H1 (cell line): ENCODE data around the gene TMEM183A. TPM values are rescaled to one million over a fixed set of nuclear protein-coding genes. Genes with fewer than 3 reads are reported as not detected.

Experiments
- CTCF ChIA-PET: fragments of 300-600 bp; sonication (Branson Sonifier 250); formaldehyde crosslinking; loops from one replicate; lab custom pipeline; 2021; ENCODE audit not compliant: partially characterized antibody; lab: Charles Lee
- POLR2A ChIA-PET: fragments of 300-600 bp; sonication (Branson Sonifier 250); formaldehyde crosslinking; loops from one replicate; lab custom pipeline; 2021; ENCODE audit warnings: inconsistent platforms; ENCODE audit not compliant: partially characterized antibody; lab: Charles Lee
- DNase-seq, 2 experiments: peaks; one replicate each; pipeline versions ENCODE4 v3.0.0 to v3.0.0-alpha.2; 2010 to 2022; ENCODE audit warnings: low spot score in 2 of 2, low read depth in 1 of 2, mixed read lengths in 1 of 2
- FAIRE-seq: peaks from 2 replicates; lab custom pipeline; 2011; peaks lifted over from hg19 to GRCh38; lab: Jason Lieb, UNC
- H2AFZ ChIP-seq: 2 replicates; pipeline ENCODE4 v1.8.1; 2012; ENCODE audit warnings: low read length, inconsistent platforms
- H2AK5ac ChIP-seq: 2 replicates; pipeline ENCODE4 v1.6.1; 2013; ENCODE audit warnings: low read depth, low read length
- H2BK120ac ChIP-seq: replicated peaks from 2 replicates; pipeline ENCODE3; 2013; ENCODE audit warnings: low read depth, low read length, inconsistent platforms
- H2BK12ac ChIP-seq: 2 replicates; pipeline ENCODE4 v1.6.1; 2013; ENCODE audit warnings: low read depth, low read length
- H2BK15ac ChIP-seq: 2 replicates; pipeline ENCODE4 v1.6.1; 2013; ENCODE audit warnings: low read length
- H2BK20ac ChIP-seq: 2 replicates; pipeline ENCODE4 v1.6.1; 2013; ENCODE audit warnings: low read length
- H2BK5ac ChIP-seq: 2 replicates; pipeline ENCODE4 v1.6.1; 2013; ENCODE audit warnings: low read depth, low read length
- H3K14ac ChIP-seq: 2 replicates; pipeline ENCODE4 v1.6.1; 2013; ENCODE audit warnings: inconsistent platforms; ENCODE audit not compliant: insufficient read length
- H3K18ac ChIP-seq: 2 replicates; pipeline ENCODE4 v1.6.1; 2013; ENCODE audit warnings: low read length; ENCODE audit errors: extremely low read depth
- H3K23ac ChIP-seq: 2 replicates; pipeline ENCODE4 v1.6.1; 2013; ENCODE audit warnings: inconsistent platforms; ENCODE audit not compliant: insufficient read length
- H3K23me2 ChIP-seq: 2 replicates; pipeline ENCODE4 v1.6.1; 2013; ENCODE audit warnings: low read depth, low read length
- H3K27ac ChIP-seq: 2 replicates; pipeline ENCODE4 v1.6.1; 2011; ENCODE audit warnings: low read depth, low read length, inconsistent platforms
- H3K27me3 ChIP-seq, 4 experiments: replicated peaks in 1 of 4; 1 replicate in 1 of 4; 2 replicates in 3 of 4; pipeline versions ENCODE4 v1.6.1 to v1.8.1; 2011 to 2013; ENCODE audit warnings: low read length in 3 of 4, mild to moderate bottlenecking in 3 of 4, inconsistent platforms in 2 of 4, mixed read lengths in 2 of 4, moderate library complexity in 1 of 4; ENCODE audit not compliant: control insufficient read depth in 3 of 4, insufficient read depth in 3 of 4; ENCODE audit errors: extremely low read depth in 1 of 4
- H3K36me3 ChIP-seq, 4 experiments: 2 replicates each; pipeline versions ENCODE4 v1.6.1 to v1.8.1; 2011 to 2013; ENCODE audit warnings: mild to moderate bottlenecking in 4 of 4, low read length in 3 of 4, moderate library complexity in 2 of 4, control low read depth in 1 of 4, inconsistent platforms in 1 of 4; ENCODE audit not compliant: insufficient read depth in 4 of 4, control insufficient read depth in 2 of 4
- H3K4ac ChIP-seq: replicated peaks from 2 replicates; pipeline ENCODE3; 2013; ENCODE audit warnings: low read length, low read depth, mixed read lengths, inconsistent platforms; ENCODE audit not compliant: insufficient read length
- H3K4me1 ChIP-seq, 4 experiments: replicated peaks in 1 of 4; 1 replicate in 1 of 4; 2 replicates in 3 of 4; pipeline versions ENCODE4 v1.6.1 to v1.8.1; 2011 to 2013; ENCODE audit warnings: low read length in 3 of 4, inconsistent platforms in 2 of 4, mixed read lengths in 1 of 4; ENCODE audit not compliant: insufficient read depth in 4 of 4, control insufficient read depth in 3 of 4
- H3K4me2 ChIP-seq, 2 experiments: 2 replicates each; pipeline versions ENCODE4 v1.6.1 to v1.8.1; 2011 to 2013; ENCODE audit warnings: low read depth in 2 of 2, low read length in 2 of 2, control low read depth in 1 of 2, inconsistent platforms in 1 of 2, mild to moderate bottlenecking in 1 of 2; ENCODE audit not compliant: insufficient read depth in 1 of 2
- H3K4me3 ChIP-seq, 4 experiments: fragments of 200-600, 300-600 bp in 1 of 4; sonication (generic), shearing (Covaris generic), sonication (Bioruptor Twin) in 1 of 4; 2 replicates each; pipeline versions ENCODE4 v1.5.1 to v1.8.1; 2011 to 2016; ENCODE audit warnings: low read length in 4 of 4, low read depth in 3 of 4, control low read depth in 2 of 4, inconsistent platforms in 2 of 4, mild to moderate bottlenecking in 2 of 4, mixed read lengths in 1 of 4, moderate library complexity in 1 of 4; ENCODE audit not compliant: insufficient read depth in 2 of 4; ENCODE audit errors: extremely low read depth in 1 of 4
- H3K56ac ChIP-seq: replicated peaks from 2 replicates; pipeline ENCODE3; 2013; ENCODE audit warnings: low read depth, mild to moderate bottlenecking, mixed read lengths, low read length, inconsistent platforms; ENCODE audit not compliant: insufficient read length
- H3K79me1 ChIP-seq: 2 replicates; pipeline ENCODE4 v1.6.1; 2013; ENCODE audit warnings: low read depth, low read length, control low read depth
- H3K79me2 ChIP-seq, 2 experiments: 2 replicates each; pipeline versions ENCODE4 v1.6.1 to v1.8.1; 2012 to 2013; ENCODE audit warnings: low read length in 2 of 2, mild to moderate bottlenecking in 2 of 2, inconsistent platforms in 1 of 2; ENCODE audit not compliant: insufficient read depth in 2 of 2, control insufficient read depth in 1 of 2
- H3K9ac ChIP-seq, 4 experiments: replicated peaks in 1 of 4; 1 replicate in 1 of 4; 2 replicates in 3 of 4; pipeline versions ENCODE4 v1.6.1 to v1.8.1; 2011 to 2013; ENCODE audit warnings: low read depth in 3 of 4, low read length in 3 of 4, control low read depth in 2 of 4, mild to moderate bottlenecking in 2 of 4, moderate library complexity in 2 of 4, inconsistent platforms in 1 of 4; ENCODE audit errors: extremely low read depth in 1 of 4
- H3K9me3 ChIP-seq, 2 experiments: 2 replicates each; pipeline versions ENCODE4 v1.6.1 to v1.8.1; 2012 to 2013; ENCODE audit warnings: mild to moderate bottlenecking in 2 of 2, moderate library complexity in 2 of 2, control low read depth in 1 of 2, inconsistent platforms in 1 of 2, low read depth in 1 of 2, low read length in 1 of 2, mixed read lengths in 1 of 2; ENCODE audit not compliant: insufficient read depth in 2 of 2
- H4K20me1 ChIP-seq, 2 experiments: replicated peaks in 1 of 2; 2 replicates each; pipeline versions ENCODE3 to v1.8.1; 2011 to 2013; ENCODE audit warnings: inconsistent platforms in 2 of 2, low read length in 2 of 2, mild to moderate bottlenecking in 1 of 2; ENCODE audit not compliant: insufficient read depth in 2 of 2, control insufficient read depth in 1 of 2
- H4K5ac ChIP-seq: 2 replicates; pipeline ENCODE4 v1.6.1; 2013; ENCODE audit warnings: low read length, low read depth, mixed read lengths, inconsistent platforms; ENCODE audit not compliant: insufficient read length
- H4K8ac ChIP-seq: 2 replicates; pipeline ENCODE4 v1.8.0; 2013; ENCODE audit warnings: mild to moderate bottlenecking, moderate library complexity, low read length, inconsistent platforms; ENCODE audit not compliant: insufficient read depth; ENCODE audit errors: extremely low read depth
- H4K91ac ChIP-seq: replicated peaks from 2 replicates; pipeline ENCODE3; 2013; ENCODE audit warnings: low read length, mixed read lengths, inconsistent platforms; ENCODE audit not compliant: insufficient read length
- EGR1 ChIP-seq: IDR thresholded peaks from 2 replicates; pipeline ENCODE4 v1.6.1; 2011; ENCODE audit warnings: low read depth, low read length, borderline replicate concordance
- KDM4A ChIP-seq: IDR thresholded peaks from one replicate; pipeline ENCODE4 v1.7.1; 2012; ENCODE audit warnings: low read depth, mild to moderate bottlenecking, moderate library complexity, low read length, inconsistent platforms; ENCODE audit not compliant: severe bottlenecking
- TBP ChIP-seq: IDR thresholded peaks from 2 replicates; pipeline ENCODE4 v1.6.1; 2011; ENCODE audit warnings: low read depth, low read length, improper control_type of control experiment
- WGBS, 2 experiments: shearing (Covaris generic) in 1 of 2; methylation state at CpG; one replicate each; pipeline versions ENCODE4 v1.1.6 to v1.1.7; 2013 to 2015; ENCODE audit warnings: low lambda C conversion rate in 2 of 2, mixed read lengths in 2 of 2, inconsistent platforms in 1 of 2, low coverage in 1 of 2, missing lambda C conversion rate in 1 of 2; ENCODE audit not compliant: insufficient replicate concordance in 2 of 2, insufficient coverage in 1 of 2, insufficient read length in 1 of 2; ENCODE audit errors: extremely low coverage in 1 of 2, missing lambda C conversion rate in 1 of 2; 5-methylcytosine and 5-hydroxymethylcytosine counted together
- polyA plus RNA-seq, 7 experiments: library from polyadenylated mRNA; depleted of rRNA in 3 of 7; stranded (reverse) in 5 of 7; unstranded in 2 of 7; fragments of >200 nt in 5 of 7; fragments of 200-250 nt in 2 of 7; gene quantifications; 1 replicate in 5 of 7; 2 replicates in 1 of 7; 4 replicates in 1 of 7; pipeline versions ENCODE4 v1.2.1 to v1.2.3, GENCODE V29; 2011 to 2013; ENCODE audit warnings: missing spikeins in 2 of 7, mixed read lengths in 2 of 7
- total RNA-seq: library from RNA; stranded (reverse); fragmentation: NEBNext Ultra II Directional; extraction: Animal tissue kit (Norgen Biotek cat#: 25700); gene quantifications from 2 replicates; pipeline ENCODE4 v1.2.1, GENCODE V29; 2021

TMEM183A gene
- total and polyA plus RNA-seq, 2 of the 8 experiments (the other 6 are each of a cell fraction or from before 2014, with no cell fraction given) = 107 to 173 TPM

- H3K14ac ChIP-seq = no peak overlapping the region
- H3K56ac ChIP-seq = no peak overlapping the region
- no peaks in the 10 kb centered on the region for H3K27me3 ChIP-seq
- peaks cover 0 to 5% of the 10 kb centered on the region in 2 experiments for H4K20me1 ChIP-seq
- CTCF ChIA-PET = interaction anchor here (1.7 kb wide), 1 partner anchor 41 kb away, joined by 10 read pairs; no protein-coding TSS in a partner anchor
- no peaks in the 10 kb centered on the region; the same call in 1 of the 2 replicates for H3K79me1 ChIP-seq
- H4K5ac ChIP-seq = peak overlapping the region; percentile 3
- no peak overlapping the region; the same call in 1 of the 2 replicates for H4K8ac ChIP-seq
- peak overlapping the region; percentile 81; the same call in 1 of the 2 replicates for H3K18ac ChIP-seq
- H3K27ac ChIP-seq = no peak overlapping the region
- WGBS, 2 experiments = 14% methylated on average over 9 of the region's 10 CpGs; no CpG with 5 or more reads in 1 of the 2 experiments
- H2AFZ ChIP-seq = peak overlapping the region; percentile 92
- peak overlapping the region; percentile 73 to 92 (median 82) for H3K9ac ChIP-seq
- peak overlapping the region; percentile 36 for H3K4ac ChIP-seq
- H2AK5ac ChIP-seq = no peak overlapping the region
- TF ChIP-seq EGR1 (no peak), TBP (0 out of 2 replicates have a peak, but pooled peaks have one; percentile 23), KDM4A (peak; percentile 17)
- peak overlapping the region; percentile 45; the same call in 1 of the 2 replicates for H2BK12ac ChIP-seq
- no peak overlapping the region for H2BK5ac ChIP-seq
- H2BK15ac ChIP-seq = no peak overlapping the region; the same call in 1 of the 2 replicates
- no peak overlapping the region for H2BK20ac ChIP-seq
- no peak overlapping the region for H4K91ac ChIP-seq
- H3K9me3 ChIP-seq = no peaks in the 10 kb centered on the region
- H3K4me1 ChIP-seq = peaks cover 0 to 3% (median 0%) of the 10 kb centered on the region in 4 experiments; a peak in 1 of 7 replicates
- POLR2A ChIA-PET = interaction anchor here (0.9 to 1.2 kb wide), 6 partner anchors 12 to 147 kb away, joined by 3 to 4 read pairs (median 3); partner anchors contain the start of gene KLHL12
- peaks cover 6% of the 10 kb centered on the region for H3K23me2 ChIP-seq
- H3K4me2 ChIP-seq = peak overlapping the region; percentile 84 to 98
- H3K36me3 ChIP-seq = peaks cover 0 to under 1% (median 0%) of the 10 kb centered on the region in 4 experiments; a peak in 1 of 8 replicates
- H2BK120ac ChIP-seq = no peak overlapping the region
- no peak overlapping the region for H3K23ac ChIP-seq
- peak overlapping the region; percentile 80 to 99 (median 84) for H3K4me3 ChIP-seq
- DNase-seq (no peak), FAIRE-seq (no peak)
- H3K79me2 ChIP-seq = peaks cover 10 to 41% of the 10 kb centered on the region in 2 experiments
Measured at GRCh38 chr1:202958544-202959275, 48.5 kb upstream of the TMEM183A start.
